GM13976 (cell line): ENCODE data around the gene SAMD4A.

Source experiments
- DNase-seq: peaks from one replicate; pipeline ENCODE4 v3.0.0; 2012; ENCODE audit warnings: low spot score
- CTCF ChIP-seq: IDR thresholded peaks from 2 replicates; pipeline ENCODE4 v1.5.1; 2012; ENCODE audit warnings: borderline replicate concordance, mild to moderate bottlenecking; ENCODE audit not compliant: insufficient read depth; ENCODE audit errors: extremely low read depth, missing control alignments, control extremely low read depth
- in situ Hi-C: fragments of 300-500 bp; cut with MboI; formaldehyde crosslinking; loops from one replicate; pipeline ENCODE4 v1.12.0; 2022; ENCODE audit warnings: low sequenced_read_pairs, mixed read lengths, inconsistent platforms; ENCODE audit not compliant: unreplicated experiment

The SAMD4A gene

GRCh38 chr14:54784657-54785056, 217.7 kb downstream of the SAMD4A start:
- no peak for TF ChIP-seq CTCF
- DNase-seq: no peak
- in situ Hi-C loops: no loop called here

GRCh38 chr14:54785136-54785777, 218.3 kb downstream of the SAMD4A start:
- no peak for TF ChIP-seq CTCF
- in situ Hi-C loops: no loop called here
- DNase-seq: no peak

GRCh38 chr14:54785778-54786770, 219.1 kb downstream of the SAMD4A start:
- in situ Hi-C loops: no loop called here
- DNase-seq: no peak
- no peak for TF ChIP-seq CTCF

- no peak for TF ChIP-seq CTCF
- DNase-seq: no peak
- in situ Hi-C loops: no loop called here
Measured at GRCh38 chr14:54786838-54787237, 219.9 kb downstream of the SAMD4A start.

- no peak for TF ChIP-seq CTCF
- in situ Hi-C loops: no loop called here
Measured at GRCh38 chr14:54787261-54787660, 220.3 kb downstream of the SAMD4A start.

GRCh38 chr14:54788701-54789100, 221.8 kb downstream of the SAMD4A start:
- no peak for DNase-seq
- in situ Hi-C loops: no loop called here
- TF ChIP-seq CTCF: no peak

More at GRCh38 chr14:54787261-54787660, 220.3 kb downstream of the SAMD4A start:
- no peak for DNase-seq
